CD14-positive monocyte (primary cell): Measurements from ENCODE around the gene ZFP36L1. TPM values are rescaled to one million over a fixed set of nuclear protein-coding genes. Genes with fewer than 3 reads are reported as not detected.

Experiments used
- DNase-seq, 3 donors: peaks; one replicate each; pipeline ENCODE4 v3.0.0-alpha.2; 2011 to 2022
- H2AFZ ChIP-seq: 2 replicates; pipeline ENCODE4 v1.6.0; 2012; ENCODE audit warnings: mild to moderate bottlenecking, low read depth, low read length, inconsistent platforms; ENCODE audit not compliant: insufficient read depth, poor library complexity, severe bottlenecking
- H3K27ac ChIP-seq, 2 donors: 1 replicate in 1 of 2; 2 replicates in 1 of 2; pipeline ENCODE4 v1.5.1; 2012 to 2013; ENCODE audit warnings: low read length in 2 of 2, control low read depth in 1 of 2, inconsistent platforms in 1 of 2, low read depth in 1 of 2, mild to moderate bottlenecking in 1 of 2
- H3K27me3 ChIP-seq, 2 donors: one replicate each; pipeline versions ENCODE4 v1.6.0 to v1.6.1; 2011 to 2013; ENCODE audit warnings: low read length in 2 of 2; ENCODE audit not compliant: control insufficient read depth in 2 of 2, insufficient read depth in 2 of 2
- H3K36me3 ChIP-seq, 2 donors: replicated peaks in 1 of 2; 1 replicate in 1 of 2; 2 replicates in 1 of 2; pipeline versions ENCODE4 v1.5.1 to v1.6.1; 2012 to 2013; ENCODE audit warnings: low read length in 2 of 2, control low read depth in 1 of 2, inconsistent platforms in 1 of 2, mild to moderate bottlenecking in 1 of 2; ENCODE audit not compliant: insufficient read depth in 2 of 2, control insufficient read depth in 1 of 2
- H3K4me1 ChIP-seq, 2 donors: 1 replicate in 1 of 2; 2 replicates in 1 of 2; pipeline versions ENCODE4 v1.5.1 to v1.6.1; 2012 to 2013; ENCODE audit warnings: low read length in 2 of 2, control low read depth in 1 of 2, inconsistent platforms in 1 of 2, mild to moderate bottlenecking in 1 of 2, moderate library complexity in 1 of 2; ENCODE audit not compliant: insufficient read depth in 2 of 2, control insufficient read depth in 1 of 2
- H3K4me2 ChIP-seq: replicated peaks from 2 replicates; pipeline ENCODE3; 2012; ENCODE audit warnings: low read length, moderate library complexity, mild to moderate bottlenecking; ENCODE audit not compliant: poor library complexity, severe bottlenecking; ENCODE audit errors: extremely low read depth
- H3K4me3 ChIP-seq, 3 experiments: fragments of 200-600 bp in 1 of 3; sonication (generic) in 1 of 3; replicated peaks in 1 of 3; 1 replicate in 2 of 3; 2 replicates in 1 of 3; pipeline ENCODE4 v1.5.1; 2011 to 2013; ENCODE audit warnings: low read length in 3 of 3, mild to moderate bottlenecking in 3 of 3, control low read depth in 2 of 3, low read depth in 2 of 3, inconsistent platforms in 1 of 3, moderate library complexity in 1 of 3
- H3K79me2 ChIP-seq: 2 replicates; pipeline ENCODE4 v1.6.0; 2012; ENCODE audit warnings: mild to moderate bottlenecking, control low read depth, inconsistent platforms, low read length, moderate library complexity; ENCODE audit not compliant: insufficient read depth
- H3K9ac ChIP-seq: 2 replicates; pipeline ENCODE4 v1.6.0; 2017; ENCODE audit warnings: low read length, mild to moderate bottlenecking; ENCODE audit not compliant: insufficient read depth, poor library complexity, severe bottlenecking
- H3K9me3 ChIP-seq, 2 donors: replicated peaks in 1 of 2; 1 replicate in 1 of 2; 2 replicates in 1 of 2; pipeline versions ENCODE4 v1.5.1 to v1.6.1; 2012 to 2013; ENCODE audit warnings: low read length in 2 of 2, control low read depth in 1 of 2; ENCODE audit not compliant: control insufficient read depth in 1 of 2, insufficient read depth in 1 of 2
- H4K20me1 ChIP-seq: 2 replicates; pipeline ENCODE4 v1.6.0; 2012; ENCODE audit warnings: mild to moderate bottlenecking, low read length, control low read depth, moderate library complexity; ENCODE audit not compliant: insufficient read depth
- H3K27ac Mint-ChIP-seq, 7 donors: one replicate each; pipeline ENCODE4 v1.8.0; 2020; ENCODE audit warnings: mild to moderate bottlenecking in 7 of 7, mixed read lengths in 7 of 7, moderate library complexity in 6 of 7, inconsistent platforms in 2 of 7
- H3K27me3 Mint-ChIP-seq, 3 donors: one replicate each; pipeline ENCODE4 v1.8.0; 2021 to 2022; ENCODE audit warnings: low read depth in 3 of 3, mild to moderate bottlenecking in 3 of 3, mixed read lengths in 3 of 3, moderate library complexity in 3 of 3, inconsistent platforms in 1 of 3
- H3K36me3 Mint-ChIP-seq, 2 donors: one replicate each; pipeline ENCODE4 v1.8.0; 2020; ENCODE audit warnings: mixed read lengths in 2 of 2, inconsistent platforms in 1 of 2, mild to moderate bottlenecking in 1 of 2
- H3K4me1 Mint-ChIP-seq: one replicate; pipeline ENCODE4 v1.8.0; 2020; ENCODE audit warnings: mild to moderate bottlenecking, mixed read lengths
- H3K4me3 Mint-ChIP-seq, 2 donors: one replicate each; pipeline ENCODE4 v1.8.0; 2020; ENCODE audit warnings: mild to moderate bottlenecking in 2 of 2, mixed read lengths in 2 of 2, moderate library complexity in 1 of 2
- H3K9me3 Mint-ChIP-seq, 7 donors: one replicate each; pipeline ENCODE4 v1.8.0; 2020 to 2022; ENCODE audit warnings: mixed read lengths in 7 of 7, mild to moderate bottlenecking in 6 of 7, moderate library complexity in 6 of 7, inconsistent platforms in 2 of 7
- WGBS: methylation state at CpG from one replicate; pipeline ENCODE4 v1.1.5; 2013; ENCODE audit warnings: missing lambda C conversion rate; ENCODE audit not compliant: insufficient coverage; 5-methylcytosine and 5-hydroxymethylcytosine counted together
- intact Hi-C, 2 donors: fragments of 100-400 bp; cut with micrococcal nuclease; formaldehyde crosslinking; loops; one replicate each; pipeline versions ENCODE4 v1.15.0 to v1.15.1; 2023
- polyA plus RNA-seq, 3 donors: library from polyadenylated mRNA; depleted of rRNA in 1 of 3; unstranded in 2 of 3; stranded (reverse) in 1 of 3; fragments of 300-500 nt in 2 of 3; fragments of >200 nt in 1 of 3; fragmentation: Illumina TruSeq in 2 of 3; gene quantifications; 1 replicate in 2 of 3; 2 replicates in 1 of 3; pipeline ENCODE4 v1.2.3, GENCODE V29; 2012 to 2021
- TF ChIP-seq, protein P1 (sequence below): fragments of 200-600 bp; IDR thresholded peaks from one replicate; pipeline ENCODE4 v1.8.0; 2022; ENCODE audit warnings: antibody characterized with exemption, mild to moderate bottlenecking

ZFP36L1 gene
- polyA plus RNA-seq, 3 donors = 151 to 934 (median 185) TPM

DNA sequence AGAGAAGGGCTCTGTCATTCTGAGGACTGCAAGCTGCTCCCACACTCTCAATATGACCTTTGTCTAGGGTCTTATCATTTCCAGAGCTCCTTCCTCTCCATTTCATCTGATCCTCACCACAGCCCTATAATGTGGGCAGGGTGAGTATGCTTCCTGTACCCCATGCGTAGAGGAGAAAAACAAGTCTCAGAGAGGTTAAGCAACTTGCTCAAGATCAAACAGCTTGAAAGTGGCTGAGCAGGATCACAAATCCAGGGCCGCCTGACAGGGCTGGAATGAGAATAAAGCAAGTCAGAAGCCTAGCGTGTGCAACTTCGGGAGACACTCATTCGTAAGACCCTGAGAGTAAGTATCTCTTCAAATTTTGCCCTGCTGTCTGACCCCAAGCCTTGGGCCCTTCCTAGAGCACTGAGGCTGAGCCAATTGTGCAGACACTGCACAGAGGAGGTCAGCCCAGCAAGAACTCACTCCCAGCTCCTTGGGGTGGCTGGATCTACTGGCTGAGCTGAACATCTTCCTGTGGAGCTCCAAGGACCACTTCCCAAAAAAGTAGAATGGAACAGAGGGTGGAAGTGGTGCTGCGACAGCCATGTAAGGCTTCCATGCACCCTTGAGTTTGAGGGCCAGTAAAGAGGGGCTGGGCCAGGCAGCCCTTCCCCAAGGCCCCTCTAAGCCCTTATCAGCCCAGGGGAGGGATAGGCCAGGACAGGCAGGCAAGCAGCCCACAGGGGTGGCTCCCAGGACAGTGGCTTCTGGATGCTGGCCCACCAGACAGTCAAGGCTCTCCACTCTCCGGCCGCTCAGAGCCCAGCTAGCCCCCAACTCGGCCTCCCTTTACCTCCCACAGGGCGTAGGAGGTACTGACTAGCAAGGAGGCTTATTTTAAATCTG, 10.5 kb downstream of the ZFP36L1 start:
- H2AFZ ChIP-seq = no peak overlapping the region
- no peak overlapping the region for H3K9ac ChIP-seq
- Mint-ChIP-seq H3K9me3 (no peaks in the 10 kb centered on the region), H3K36me3 (peaks cover 10% of the 10 kb centered on the region in 2 donors), H3K4me3 (peak overlapping the region; percentile 16 to 43), H3K4me1 (peaks cover 40% of the 10 kb centered on the region), H3K27me3 (peaks cover 14 to 29% (median 18%) of the 10 kb centered on the region in 3 donors), H3K27ac (no peak overlapping the region)
- peaks cover 3 to 6% of the 10 kb centered on the region in 2 donors for H3K36me3 ChIP-seq
- H4K20me1 ChIP-seq = peaks cover 13% of the 10 kb centered on the region
- peaks cover 0 to 5% of the 10 kb centered on the region in 2 donors for H3K27me3 ChIP-seq
- no peaks in the 10 kb centered on the region for H3K79me2 ChIP-seq
- intact Hi-C loops = loop anchor here in 1 of 2 donors (5.0 kb wide), 1 partner anchor 35 kb away; no protein-coding TSS in a partner anchor
- H3K4me2 ChIP-seq = no peak overlapping the region
- 100% methylated on average over 5 of the region's 10 CpGs for WGBS
- no peak for DNase-seq
- H3K4me1 ChIP-seq = peaks cover 18 to 28% of the 10 kb centered on the region in 2 donors
- H3K9me3 ChIP-seq = no peaks in the 10 kb centered on the region
- no peak overlapping the region for H3K27ac ChIP-seq
- TF ChIP-seq, protein P1, sequence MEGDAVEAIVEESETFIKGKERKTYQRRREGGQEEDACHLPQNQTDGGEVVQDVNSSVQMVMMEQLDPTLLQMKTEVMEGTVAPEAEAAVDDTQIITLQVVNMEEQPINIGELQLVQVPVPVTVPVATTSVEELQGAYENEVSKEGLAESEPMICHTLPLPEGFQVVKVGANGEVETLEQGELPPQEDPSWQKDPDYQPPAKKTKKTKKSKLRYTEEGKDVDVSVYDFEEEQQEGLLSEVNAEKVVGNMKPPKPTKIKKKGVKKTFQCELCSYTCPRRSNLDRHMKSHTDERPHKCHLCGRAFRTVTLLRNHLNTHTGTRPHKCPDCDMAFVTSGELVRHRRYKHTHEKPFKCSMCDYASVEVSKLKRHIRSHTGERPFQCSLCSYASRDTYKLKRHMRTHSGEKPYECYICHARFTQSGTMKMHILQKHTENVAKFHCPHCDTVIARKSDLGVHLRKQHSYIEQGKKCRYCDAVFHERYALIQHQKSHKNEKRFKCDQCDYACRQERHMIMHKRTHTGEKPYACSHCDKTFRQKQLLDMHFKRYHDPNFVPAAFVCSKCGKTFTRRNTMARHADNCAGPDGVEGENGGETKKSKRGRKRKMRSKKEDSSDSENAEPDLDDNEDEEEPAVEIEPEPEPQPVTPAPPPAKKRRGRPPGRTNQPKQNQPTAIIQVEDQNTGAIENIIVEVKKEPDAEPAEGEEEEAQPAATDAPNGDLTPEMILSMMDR = no peak
- H3K4me3 ChIP-seq = no peak overlapping the region

DNA sequence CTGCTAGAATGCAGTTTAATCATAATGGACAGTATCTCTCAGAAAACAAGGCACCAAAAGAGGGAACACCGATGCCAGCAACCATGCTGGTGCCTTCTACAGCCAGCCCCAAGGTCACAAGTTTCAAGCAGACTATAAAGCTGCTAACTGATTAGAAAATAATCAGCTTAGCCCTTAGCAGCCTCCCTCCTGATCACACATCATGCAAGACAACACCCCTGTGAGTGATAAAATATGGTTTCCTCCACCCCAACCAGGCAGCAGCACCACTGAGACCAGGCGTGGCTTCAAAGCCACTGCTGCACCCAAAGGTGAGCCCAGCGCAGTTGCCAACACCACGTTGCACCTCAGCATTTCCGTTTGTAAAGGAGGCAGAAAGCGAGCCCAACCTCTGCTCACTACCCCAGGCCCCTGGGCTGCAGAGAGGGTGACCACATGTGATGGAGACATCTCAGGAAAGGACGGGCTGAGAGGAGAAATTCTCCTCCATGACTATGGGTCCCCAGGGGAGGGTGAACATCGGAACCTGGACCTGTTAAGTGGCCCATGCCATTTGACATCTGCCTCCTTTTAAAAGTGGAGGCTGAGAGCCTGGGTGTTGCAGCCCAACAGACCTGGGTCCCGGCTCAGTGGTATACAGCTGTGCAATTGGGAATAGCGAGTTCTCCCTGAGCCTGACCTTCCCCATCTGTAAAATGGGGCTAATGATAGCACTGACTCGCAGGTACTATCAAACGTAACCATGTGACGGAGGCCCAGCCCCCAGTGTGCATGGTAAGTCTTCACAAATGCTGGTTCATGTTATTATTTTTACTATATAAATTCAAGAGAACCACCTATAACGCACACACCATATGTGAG, 11.5 kb downstream of the ZFP36L1 start:
- no peak overlapping the region for H3K9ac ChIP-seq
- no peak overlapping the region for H3K4me3 ChIP-seq
- no peak for DNase-seq
- Mint-ChIP-seq H3K27me3 (peaks cover 14 to 29% (median 20%) of the 10 kb centered on the region in 3 donors), H3K27ac (peak overlapping the region in 5 of 7 donors; percentile 10 to 87 (median 51)), H3K36me3 (peaks cover under 1 to 2% of the 10 kb centered on the region in 2 donors), H3K4me1 (peaks cover 32% of the 10 kb centered on the region), H3K4me3 (peak overlapping the region in 1 of 2 donors; percentile 69), H3K9me3 (no peaks in the 10 kb centered on the region)
- intact Hi-C loops = loop anchor here in 1 of 2 donors (5.0 kb wide), 1 partner anchor 34 kb away; no protein-coding TSS in a partner anchor
- H4K20me1 ChIP-seq = peaks cover 4% of the 10 kb centered on the region
- H3K4me2 ChIP-seq = peak overlapping the region; percentile 7
- TF ChIP-seq, protein P1 = no peak
- WGBS = 94% methylated on average over 5 of the region's 14 CpGs
- no peaks in the 10 kb centered on the region for H3K79me2 ChIP-seq
- peak overlapping the region; percentile 39 for H2AFZ ChIP-seq
- H3K27ac ChIP-seq = peak overlapping the region; percentile 18 to 39
- peaks cover 0 to 5% of the 10 kb centered on the region in 2 donors for H3K27me3 ChIP-seq
- H3K4me1 ChIP-seq = peaks cover 18 to 19% of the 10 kb centered on the region in 2 donors
- no peaks in the 10 kb centered on the region for H3K36me3 ChIP-seq
- no peaks in the 10 kb centered on the region for H3K9me3 ChIP-seq
